Kidney glomerular epithelial cell (primary cell): ENCODE measurements around the gene AGXT.
A peak's percentile ranks its signal among the peaks of the same experiment; 100 is the strongest.
"Not testable (repeated sequence)": the region's sequence is repeated elsewhere in the genome, so short reads cannot be mapped to it uniquely, and the experiment has no call there.

Experiments
- DNase-seq: peaks from one replicate; lab custom pipeline; 2025; lab: John Stamatoyannopoulos, UW

AGXT gene

GRCh38 chr2:240840435-240841060 lies 28.1 kb upstream of the AGXT start:
- peak; percentile 53 for DNase-seq

- DNase-seq = not testable (repeated sequence)
These were observed 22.3 kb upstream of the AGXT start for GRCh38 chr2:240846309-240846708.

- DNase-seq = no peak
These were observed 21.6 kb upstream of the AGXT start for GRCh38 chr2:240846873-240847595.

- no peak for DNase-seq
These were observed 20.8 kb upstream of the AGXT start for GRCh38 chr2:240847817-240848216.

GRCh38 chr2:240848900-240849680 lies 19.5 kb upstream of the AGXT start:
- no peak for DNase-seq

- no peak for DNase-seq
These were observed 18.6 kb upstream of the AGXT start for GRCh38 chr2:240850026-240850425.

- no peak for DNase-seq
These were observed 17.9 kb upstream of the AGXT start for GRCh38 chr2:240850756-240851077.

- DNase-seq = peak; percentile 41
These were observed 17.3 kb upstream of the AGXT start for GRCh38 chr2:240851078-240851991.

- no peak for DNase-seq
These were observed 15.8 kb upstream of the AGXT start for GRCh38 chr2:240852671-240853314.

- DNase-seq = no peak
These were observed 13.0 kb upstream of the AGXT start for GRCh38 chr2:240855670-240856069.

- no peak for DNase-seq
These were observed 12.3 kb upstream of the AGXT start for GRCh38 chr2:240856151-240856980.

GRCh38 chr2:240857039-240858008 lies 11.3 kb upstream of the AGXT start:
- no peak for DNase-seq

- no peak for DNase-seq
These were observed 10.3 kb upstream of the AGXT start for GRCh38 chr2:240858321-240858720.

- no peak for DNase-seq
These were observed 9.8 kb upstream of the AGXT start for GRCh38 chr2:240858871-240859270.

GRCh38 chr2:240861547-240861946 lies 7.1 kb upstream of the AGXT start:
- no peak for DNase-seq

- no peak for DNase-seq
These were observed 4.1 kb upstream of the AGXT start for GRCh38 chr2:240864475-240864874.

GRCh38 chr2:240865391-240865790 lies 3.2 kb upstream of the AGXT start:
- no peak for DNase-seq

GRCh38 chr2:240869109-240869955 lies 708 bp downstream of the AGXT start:
- DNase-seq = no peak
